Nephron (organoid): Measurements from ENCODE around the gene ARHGAP22.

Experiments
- H3K27ac Mint-ChIP-seq, 3 experiments: 2 replicates each; pipeline ENCODE4 v1.8.0; 2020; ENCODE audit warnings: mixed read lengths in 3 of 3, mild to moderate bottlenecking in 2 of 3, moderate library complexity in 1 of 3
- H3K27me3 Mint-ChIP-seq: 2 replicates; pipeline ENCODE4 v1.8.0; 2021; ENCODE audit warnings: low read depth, mild to moderate bottlenecking, moderate library complexity, mixed read lengths
- H3K36me3 Mint-ChIP-seq: 2 replicates; pipeline ENCODE4 v1.8.0; 2020; ENCODE audit warnings: low read depth, mixed read lengths
- H3K4me1 Mint-ChIP-seq: 2 replicates; pipeline ENCODE4 v1.8.0; 2020; ENCODE audit warnings: mixed read lengths
- H3K4me3 Mint-ChIP-seq, 3 experiments: 2 replicates each; pipeline ENCODE4 v1.8.0; 2020; ENCODE audit warnings: mild to moderate bottlenecking in 3 of 3, mixed read lengths in 3 of 3, moderate library complexity in 2 of 3
- H3K9me3 Mint-ChIP-seq: 2 replicates; pipeline ENCODE4 v1.8.0; 2020; ENCODE audit warnings: mixed read lengths
- TF ChIP-seq, protein P1 (sequence below), 3 experiments: fragments of 200-600 bp; sonication (generic); IDR thresholded peaks; one replicate each; pipeline ENCODE4 v1.5.0; 2021; ENCODE audit warnings: antibody characterized with exemption in 3 of 3; ENCODE audit not compliant: unreplicated experiment in 3 of 3

ARHGAP22 gene

DNA sequence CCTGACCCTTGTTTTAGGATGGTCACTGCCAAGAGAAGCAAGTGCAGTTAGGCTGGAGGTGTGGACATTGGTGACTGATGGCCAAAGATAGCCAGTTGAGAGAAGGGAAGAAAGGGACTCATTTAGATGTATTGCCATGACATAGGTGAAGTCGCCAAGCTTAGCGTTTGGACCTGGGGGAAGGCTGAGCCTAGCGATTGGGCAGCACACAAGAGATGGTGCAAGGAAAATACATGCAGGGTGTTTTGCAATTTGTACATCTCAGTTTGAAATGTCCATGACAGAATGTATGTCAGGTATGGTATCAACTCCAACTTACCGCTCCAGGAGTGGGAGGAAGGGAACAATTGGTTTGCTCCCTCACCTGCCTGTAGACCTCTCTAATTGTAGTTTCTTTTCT is 164.1 kb downstream of the ARHGAP22 start:
- no peak overlapping the region for H3K27ac Mint-ChIP-seq
- no peak overlapping the region for H3K4me3 Mint-ChIP-seq
- H3K27me3 Mint-ChIP-seq: peaks cover 4% of the 10 kb centered on the region
- TF ChIP-seq, protein P1, sequence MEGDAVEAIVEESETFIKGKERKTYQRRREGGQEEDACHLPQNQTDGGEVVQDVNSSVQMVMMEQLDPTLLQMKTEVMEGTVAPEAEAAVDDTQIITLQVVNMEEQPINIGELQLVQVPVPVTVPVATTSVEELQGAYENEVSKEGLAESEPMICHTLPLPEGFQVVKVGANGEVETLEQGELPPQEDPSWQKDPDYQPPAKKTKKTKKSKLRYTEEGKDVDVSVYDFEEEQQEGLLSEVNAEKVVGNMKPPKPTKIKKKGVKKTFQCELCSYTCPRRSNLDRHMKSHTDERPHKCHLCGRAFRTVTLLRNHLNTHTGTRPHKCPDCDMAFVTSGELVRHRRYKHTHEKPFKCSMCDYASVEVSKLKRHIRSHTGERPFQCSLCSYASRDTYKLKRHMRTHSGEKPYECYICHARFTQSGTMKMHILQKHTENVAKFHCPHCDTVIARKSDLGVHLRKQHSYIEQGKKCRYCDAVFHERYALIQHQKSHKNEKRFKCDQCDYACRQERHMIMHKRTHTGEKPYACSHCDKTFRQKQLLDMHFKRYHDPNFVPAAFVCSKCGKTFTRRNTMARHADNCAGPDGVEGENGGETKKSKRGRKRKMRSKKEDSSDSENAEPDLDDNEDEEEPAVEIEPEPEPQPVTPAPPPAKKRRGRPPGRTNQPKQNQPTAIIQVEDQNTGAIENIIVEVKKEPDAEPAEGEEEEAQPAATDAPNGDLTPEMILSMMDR (IDR thresholded peaks at IDR 0.05; ENCODE audit: unreplicated experiment in 3 of 3): no peak
- H3K4me1 Mint-ChIP-seq: peaks cover 10% of the 10 kb centered on the region
- peaks cover 17% of the 10 kb centered on the region for H3K36me3 Mint-ChIP-seq
- no peaks in the 10 kb centered on the region for H3K9me3 Mint-ChIP-seq

DNA sequence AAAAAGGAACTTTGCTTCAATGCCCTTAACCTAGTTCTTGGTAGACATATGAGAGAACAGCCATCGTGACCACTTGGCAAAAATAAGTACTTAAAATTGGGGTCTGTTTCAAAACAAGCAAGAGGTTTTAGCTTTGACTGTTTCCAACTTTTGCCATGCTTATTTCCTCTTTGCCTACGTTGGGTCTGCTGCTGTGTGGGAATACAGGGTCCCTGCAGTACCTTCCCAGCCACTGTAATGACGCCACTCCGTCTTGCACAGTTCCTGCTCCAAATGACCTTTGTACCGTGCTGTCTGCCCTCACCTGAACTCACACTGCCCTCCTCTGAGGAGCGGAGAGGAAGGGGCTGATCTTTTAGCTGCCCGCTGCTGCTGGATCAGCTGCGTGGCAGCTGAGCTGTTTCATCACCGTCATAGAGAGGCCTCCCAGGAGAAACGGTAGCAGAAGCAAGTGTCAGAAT is 165.3 kb downstream of the ARHGAP22 start:
- Mint-ChIP-seq H3K36me3 (peaks cover 21% of the 10 kb centered on the region), H3K27ac (no peak overlapping the region), H3K4me3 (no peak overlapping the region), H3K27me3 (peaks cover 4% of the 10 kb centered on the region), H3K9me3 (no peaks in the 10 kb centered on the region), H3K4me1 (peaks cover 8% of the 10 kb centered on the region)
- TF ChIP-seq, protein P1 (IDR thresholded peaks at IDR 0.05; ENCODE audit: unreplicated experiment in 3 of 3): no peak

DNA sequence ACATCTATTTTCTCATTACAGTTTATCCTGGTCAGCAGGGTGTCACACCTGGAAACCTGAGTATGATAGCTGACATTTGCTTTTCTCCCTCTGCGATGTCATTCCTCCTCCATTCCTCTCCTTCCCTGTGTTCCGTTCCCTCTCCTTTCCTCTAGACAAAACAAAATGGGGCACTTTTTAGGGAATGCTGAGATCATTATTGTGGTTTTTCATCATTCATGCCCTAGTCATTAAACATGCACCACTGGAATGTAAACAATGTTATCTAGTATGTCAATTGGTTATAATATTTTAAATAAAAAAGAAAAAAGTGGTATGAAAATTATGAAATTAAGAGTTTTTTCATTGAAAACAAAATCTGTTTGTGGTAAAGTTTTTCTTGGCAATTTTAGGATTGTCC is 165.8 kb downstream of the ARHGAP22 start:
- Mint-ChIP-seq H3K27ac (peak overlapping the region in 1 of 3 experiments; percentile 5), H3K9me3 (no peaks in the 10 kb centered on the region), H3K4me3 (no peak overlapping the region), H3K27me3 (peaks cover 4% of the 10 kb centered on the region), H3K4me1 (peaks cover 4% of the 10 kb centered on the region), H3K36me3 (peaks cover 24% of the 10 kb centered on the region)
- TF ChIP-seq, protein P1 (IDR thresholded peaks at IDR 0.05; ENCODE audit: unreplicated experiment in 3 of 3): no peak

DNA sequence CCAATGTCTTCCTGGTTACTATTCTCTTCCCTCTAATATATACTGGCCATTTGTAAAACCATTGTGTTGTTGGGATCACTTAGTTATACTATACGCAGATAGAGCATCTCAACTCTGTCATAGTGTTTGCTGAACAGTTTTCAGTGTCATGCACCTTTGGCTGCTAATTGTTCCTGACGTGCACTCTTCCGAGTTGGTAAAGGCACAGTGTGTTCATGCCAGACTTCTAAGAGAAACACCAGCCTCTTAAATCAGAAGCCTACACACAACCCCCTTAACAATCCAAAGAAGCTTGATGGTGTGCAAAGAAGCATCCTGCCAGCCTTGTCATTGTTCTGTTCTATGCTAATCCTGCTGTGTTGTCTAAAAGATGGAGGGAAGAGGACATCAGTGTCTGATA is 167.3 kb downstream of the ARHGAP22 start:
- Mint-ChIP-seq H3K27me3 (no peaks in the 10 kb centered on the region), H3K4me1 (no peaks in the 10 kb centered on the region), H3K36me3 (peaks cover 28% of the 10 kb centered on the region), H3K9me3 (no peaks in the 10 kb centered on the region), H3K4me3 (no peak overlapping the region), H3K27ac (peak overlapping the region in 1 of 3 experiments; percentile 10)
- TF ChIP-seq, protein P1 (IDR thresholded peaks at IDR 0.05; ENCODE audit: unreplicated experiment in 3 of 3): no peak

DNA sequence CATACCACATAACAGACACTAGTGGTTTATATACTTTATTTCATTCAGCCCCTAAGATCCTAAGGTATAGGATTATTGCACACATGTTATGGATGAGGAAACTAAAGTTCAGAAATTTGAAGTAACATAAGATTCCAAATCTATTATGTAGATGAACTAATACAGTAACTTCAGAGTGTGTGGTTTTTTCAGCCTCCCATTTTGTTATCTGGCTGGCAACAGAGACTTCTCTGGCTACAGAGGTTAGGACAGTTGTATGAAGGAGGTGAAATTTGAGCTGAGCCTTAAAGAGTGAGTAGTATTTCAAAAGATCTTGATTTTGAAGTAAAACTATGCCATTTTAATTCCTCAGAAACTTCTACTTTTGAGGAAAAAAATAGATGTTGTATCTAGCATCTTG is 173.0 kb downstream of the ARHGAP22 start:
- Mint-ChIP-seq H3K27ac (no peak overlapping the region), H3K27me3 (no peaks in the 10 kb centered on the region), H3K4me1 (no peaks in the 10 kb centered on the region), H3K4me3 (no peak overlapping the region), H3K36me3 (peaks cover 52% of the 10 kb centered on the region), H3K9me3 (no peaks in the 10 kb centered on the region)
- TF ChIP-seq, protein P1 (IDR thresholded peaks at IDR 0.05; ENCODE audit: unreplicated experiment in 3 of 3): no peak

DNA sequence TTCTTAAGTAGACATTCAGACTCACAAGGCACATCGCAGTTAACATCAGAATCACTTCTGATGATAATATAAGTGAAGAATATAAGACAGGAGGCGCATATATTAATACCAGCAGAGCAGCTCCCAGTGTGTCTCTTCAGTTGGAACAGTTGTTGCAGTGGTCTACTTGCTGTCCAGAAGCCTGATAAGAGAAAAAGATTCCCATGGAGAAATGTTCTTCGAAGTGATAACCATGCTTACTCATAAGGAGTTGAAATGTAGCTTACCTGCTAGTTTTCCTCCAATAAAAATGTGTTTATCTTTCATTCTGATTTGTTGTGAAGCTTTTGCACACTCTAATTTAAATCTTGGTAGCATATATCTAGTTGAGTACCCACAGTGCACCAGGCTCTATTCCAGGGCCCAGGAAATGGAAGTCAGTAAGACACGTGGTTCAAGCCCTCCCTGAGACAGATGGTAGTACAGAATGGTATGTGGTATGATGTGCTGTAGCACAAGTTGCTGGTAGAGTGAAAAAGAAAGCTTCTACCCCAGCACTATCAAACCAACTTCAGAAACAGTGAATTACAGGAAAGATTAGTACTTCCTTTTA is 174.4 kb downstream of the ARHGAP22 start:
- Mint-ChIP-seq H3K9me3 (no peaks in the 10 kb centered on the region), H3K4me1 (no peaks in the 10 kb centered on the region), H3K27ac (no peak overlapping the region), H3K4me3 (no peak overlapping the region), H3K27me3 (no peaks in the 10 kb centered on the region), H3K36me3 (peaks cover 53% of the 10 kb centered on the region)
- TF ChIP-seq, protein P1 (IDR thresholded peaks at IDR 0.05; ENCODE audit: unreplicated experiment in 3 of 3): no peak
